ENCODE results near the gene LAMA4.
A peak's percentile ranks its signal among the peaks of the same experiment; 100 is the strongest.

LAMA4 gene, protein sequence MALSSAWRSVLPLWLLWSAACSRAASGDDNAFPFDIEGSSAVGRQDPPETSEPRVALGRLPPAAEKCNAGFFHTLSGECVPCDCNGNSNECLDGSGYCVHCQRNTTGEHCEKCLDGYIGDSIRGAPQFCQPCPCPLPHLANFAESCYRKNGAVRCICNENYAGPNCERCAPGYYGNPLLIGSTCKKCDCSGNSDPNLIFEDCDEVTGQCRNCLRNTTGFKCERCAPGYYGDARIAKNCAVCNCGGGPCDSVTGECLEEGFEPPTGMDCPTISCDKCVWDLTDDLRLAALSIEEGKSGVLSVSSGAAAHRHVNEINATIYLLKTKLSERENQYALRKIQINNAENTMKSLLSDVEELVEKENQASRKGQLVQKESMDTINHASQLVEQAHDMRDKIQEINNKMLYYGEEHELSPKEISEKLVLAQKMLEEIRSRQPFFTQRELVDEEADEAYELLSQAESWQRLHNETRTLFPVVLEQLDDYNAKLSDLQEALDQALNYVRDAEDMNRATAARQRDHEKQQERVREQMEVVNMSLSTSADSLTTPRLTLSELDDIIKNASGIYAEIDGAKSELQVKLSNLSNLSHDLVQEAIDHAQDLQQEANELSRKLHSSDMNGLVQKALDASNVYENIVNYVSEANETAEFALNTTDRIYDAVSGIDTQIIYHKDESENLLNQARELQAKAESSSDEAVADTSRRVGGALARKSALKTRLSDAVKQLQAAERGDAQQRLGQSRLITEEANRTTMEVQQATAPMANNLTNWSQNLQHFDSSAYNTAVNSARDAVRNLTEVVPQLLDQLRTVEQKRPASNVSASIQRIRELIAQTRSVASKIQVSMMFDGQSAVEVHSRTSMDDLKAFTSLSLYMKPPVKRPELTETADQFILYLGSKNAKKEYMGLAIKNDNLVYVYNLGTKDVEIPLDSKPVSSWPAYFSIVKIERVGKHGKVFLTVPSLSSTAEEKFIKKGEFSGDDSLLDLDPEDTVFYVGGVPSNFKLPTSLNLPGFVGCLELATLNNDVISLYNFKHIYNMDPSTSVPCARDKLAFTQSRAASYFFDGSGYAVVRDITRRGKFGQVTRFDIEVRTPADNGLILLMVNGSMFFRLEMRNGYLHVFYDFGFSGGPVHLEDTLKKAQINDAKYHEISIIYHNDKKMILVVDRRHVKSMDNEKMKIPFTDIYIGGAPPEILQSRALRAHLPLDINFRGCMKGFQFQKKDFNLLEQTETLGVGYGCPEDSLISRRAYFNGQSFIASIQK (N-terminal part only)

GRCh38 chr6:112253841-112254816 is at the start of gene LAMA4:
Gene LAMA4 (minus strand): TSS chr6:112254567. CDS start chr6:112254150, 417 bp downstream.
- no peak for DNase-seq (ENCODE audit: low spot score)

DNA sequence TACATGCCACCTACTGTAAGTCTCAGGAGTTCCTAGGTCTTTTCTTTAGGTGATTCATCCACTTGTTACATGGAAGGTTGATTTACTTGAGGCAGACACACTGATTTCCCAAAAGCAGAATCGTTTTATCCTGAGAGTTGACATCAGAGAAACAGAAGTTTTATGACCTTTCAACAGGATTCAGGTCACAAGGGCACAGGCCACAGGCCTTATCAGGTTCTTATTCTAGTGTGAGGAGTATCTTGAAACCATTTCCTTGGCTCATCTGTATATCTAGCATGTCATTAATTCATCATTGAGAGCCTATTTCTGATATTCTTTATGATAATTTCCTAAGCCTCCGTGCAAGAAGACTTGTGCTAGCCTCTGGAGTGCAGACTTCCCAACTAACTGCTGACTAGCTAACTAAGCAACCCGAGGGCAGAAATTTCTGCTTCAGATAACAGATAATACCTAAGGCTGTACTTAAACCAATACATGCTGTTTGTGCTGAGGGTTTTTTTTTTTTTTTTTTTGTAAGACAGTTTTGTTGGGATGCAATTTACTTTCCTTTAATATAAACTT is 47.9 kb upstream of the LAMA4 start:
- no peak for DNase-seq (ENCODE audit: low spot score)

GRCh38 chr6:112300896-112301295 is 46.5 kb upstream of the LAMA4 start:
- no peak for DNase-seq (ENCODE audit: low spot score)

DNA sequence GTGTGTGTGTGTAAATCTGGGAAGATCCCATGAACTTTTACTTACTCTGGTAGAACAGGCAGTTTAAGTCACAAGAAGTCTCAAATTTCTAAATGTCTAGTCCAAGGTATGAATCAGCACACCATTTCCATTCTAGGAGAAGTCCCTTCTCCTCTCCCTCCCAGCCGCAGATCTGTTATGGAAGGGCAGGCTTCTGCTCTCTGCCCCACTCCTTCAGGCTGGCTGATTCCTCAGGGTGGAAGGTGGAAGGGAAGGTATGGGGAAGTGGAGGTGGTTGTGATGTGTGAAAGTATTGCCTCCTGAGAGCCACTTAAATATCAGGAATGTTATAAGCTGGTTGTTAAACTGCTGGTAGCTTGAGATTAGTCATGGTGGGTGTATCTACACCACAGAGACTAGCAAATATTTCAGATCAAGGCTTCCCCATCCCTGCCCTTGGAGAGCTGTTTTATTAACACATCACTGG is 44.5 kb upstream of the LAMA4 start:
- no peak for DNase-seq (ENCODE audit: low spot score)

- DNase-seq (ENCODE audit: low spot score): no peak
These were observed 43.8 kb upstream of the LAMA4 start for GRCh38 chr6:112298021-112298745.

GRCh38 chr6:112296694-112297093 is 42.3 kb upstream of the LAMA4 start:
- DNase-seq (ENCODE audit: low spot score): no peak

DNA sequence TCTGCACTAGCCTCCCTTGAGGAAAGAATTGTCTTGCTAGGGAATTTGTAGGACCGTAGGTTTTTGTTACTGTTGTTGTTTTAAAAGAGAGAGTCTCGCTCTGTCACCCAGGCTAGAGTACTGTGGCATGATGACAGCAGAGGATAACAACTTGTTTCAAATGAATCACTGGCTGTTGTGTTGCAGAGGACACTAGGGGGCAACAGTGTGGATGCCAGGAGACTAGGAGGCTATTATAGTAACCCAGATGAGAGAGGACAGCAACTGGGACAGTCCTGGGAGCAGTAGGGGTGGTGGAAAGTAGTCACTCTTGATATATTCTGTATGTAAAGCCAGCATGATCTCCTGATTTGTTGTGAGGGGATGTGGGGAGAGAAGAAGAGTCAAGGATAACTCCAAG is 41.8 kb upstream of the LAMA4 start:
- DNase-seq (ENCODE audit: low spot score): no peak

- DNase-seq (ENCODE audit: low spot score): no peak
These were observed 36.9 kb upstream of the LAMA4 start for GRCh38 chr6:112291161-112291762.

DNA sequence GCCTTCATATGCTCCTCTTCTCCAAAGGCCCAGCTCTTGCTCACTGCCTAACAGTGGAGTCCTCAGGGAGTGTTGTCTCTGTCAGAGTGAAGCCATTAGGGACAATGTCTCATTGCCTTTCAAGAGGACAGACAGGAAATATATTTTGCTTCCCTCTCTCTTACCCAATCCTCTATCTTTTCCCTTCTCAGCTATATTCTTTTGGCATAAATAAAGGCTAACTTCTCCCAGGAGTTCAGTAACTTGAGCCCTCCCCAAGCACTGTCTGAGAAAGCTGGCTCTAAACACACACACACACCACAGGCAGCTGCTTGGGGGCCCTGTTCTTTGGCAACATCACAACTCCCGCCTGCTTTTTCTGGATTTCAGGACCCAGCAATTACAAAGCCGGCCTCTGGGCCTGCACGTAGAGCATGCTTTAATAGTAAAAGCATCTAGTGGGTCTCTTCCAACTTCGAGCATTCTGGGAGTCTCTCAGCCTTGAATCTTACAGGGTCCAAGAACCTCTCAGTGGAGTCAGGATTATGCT is 34.7 kb upstream of the LAMA4 start:
- DNase-seq (ENCODE audit: low spot score): no peak

DNA sequence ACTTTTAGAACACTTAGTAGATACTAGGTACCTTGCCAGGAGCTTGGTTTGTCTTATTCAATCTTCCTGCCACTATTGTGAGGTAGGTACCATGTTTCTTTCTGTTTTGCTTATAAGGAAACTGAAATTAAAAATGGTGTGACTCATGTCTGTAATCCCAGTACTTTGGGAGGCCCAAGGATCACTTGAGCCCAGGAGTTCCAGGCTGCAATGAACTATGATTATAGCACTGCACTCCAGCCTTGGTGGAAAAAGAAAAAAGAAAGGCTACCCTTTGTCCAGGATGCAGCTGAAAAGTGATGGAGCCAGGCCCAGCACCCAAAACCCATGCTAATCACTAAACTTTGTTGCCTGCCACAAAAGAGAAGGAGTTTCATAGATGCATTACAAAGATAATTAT is 34.1 kb upstream of the LAMA4 start:
- no peak for DNase-seq (ENCODE audit: low spot score)

GRCh38 chr6:112287577-112288225 is 33.3 kb upstream of the LAMA4 start:
- no peak for DNase-seq (ENCODE audit: low spot score)

DNA sequence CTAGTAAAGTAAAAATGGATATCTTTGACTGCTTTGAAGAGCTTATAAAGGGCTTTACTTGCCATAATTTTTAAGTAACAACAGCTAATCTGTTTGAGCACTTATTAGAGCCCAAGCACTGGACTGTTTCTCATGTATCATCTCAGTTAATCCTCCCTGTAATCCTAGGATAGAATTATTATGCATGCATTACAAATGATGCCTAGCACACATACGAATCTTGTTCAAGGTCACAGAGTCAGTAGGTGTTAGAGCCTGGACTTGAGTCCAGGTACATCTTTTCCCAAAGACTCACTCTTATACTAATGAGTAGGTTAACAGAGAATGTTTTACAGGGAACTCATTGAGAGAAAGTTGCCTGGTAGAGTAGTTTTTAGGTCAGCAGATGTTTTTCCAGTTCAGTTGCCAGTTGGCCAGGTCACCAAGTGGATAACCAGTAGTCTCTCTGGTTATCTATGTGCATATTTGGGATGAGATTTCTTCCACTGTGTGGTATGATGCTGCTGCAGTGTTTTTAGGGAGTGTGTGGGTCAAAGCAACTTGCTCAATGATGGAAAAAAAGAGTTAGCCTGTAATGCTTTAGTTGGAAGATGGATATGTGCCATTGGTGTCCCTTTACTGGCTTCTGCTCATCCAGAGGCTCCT is 32.3 kb upstream of the LAMA4 start:
- DNase-seq (ENCODE audit: low spot score): no peak

GRCh38 chr6:112286010-112286409 is 31.6 kb upstream of the LAMA4 start:
- DNase-seq (ENCODE audit: low spot score): peak; percentile 42

- DNase-seq (ENCODE audit: low spot score): no peak
These were observed 30.2 kb upstream of the LAMA4 start for GRCh38 chr6:112284603-112285002.

GRCh38 chr6:112283621-112284020 is 29.3 kb upstream of the LAMA4 start:
- DNase-seq (ENCODE audit: low spot score): no peak

DNA sequence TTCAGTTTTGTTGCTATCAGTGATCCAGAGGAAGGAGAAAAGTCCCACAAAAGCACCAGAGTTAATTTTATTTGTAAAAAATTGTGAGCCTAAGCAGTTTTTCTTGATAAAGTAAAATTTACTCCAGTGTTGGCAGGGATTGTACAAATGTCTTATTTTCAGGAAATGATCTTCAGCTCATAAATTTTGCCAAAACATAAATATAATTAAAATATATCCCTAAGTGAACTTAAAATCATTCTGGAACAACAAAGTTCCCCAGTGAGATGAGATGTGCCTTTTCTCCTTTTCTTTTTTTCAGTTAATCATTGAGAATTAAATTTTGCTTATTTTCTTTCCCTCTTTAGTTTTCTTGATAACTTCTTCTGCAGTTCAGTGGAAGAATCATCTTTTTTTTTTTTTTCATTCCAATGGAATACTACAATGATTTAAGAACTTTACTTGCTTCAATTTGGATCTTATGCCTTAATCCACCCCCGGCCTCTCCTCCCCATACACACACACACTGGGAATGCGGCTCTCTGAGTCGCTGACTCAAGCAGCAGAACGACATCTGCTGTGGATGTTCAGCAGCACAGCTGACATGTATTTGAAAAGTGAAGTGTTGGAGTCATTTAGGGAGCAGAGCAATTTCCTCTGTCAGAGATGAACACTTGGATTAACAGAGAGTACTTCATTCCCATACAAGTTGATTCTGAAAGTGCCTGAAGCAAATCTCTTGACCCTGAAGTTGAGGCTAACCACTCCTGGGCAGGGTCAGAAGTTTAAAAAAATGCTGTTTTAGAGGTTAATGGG is 27.7 kb upstream of the LAMA4 start:
- DNase-seq (ENCODE audit: low spot score): no peak
